Esophagus squamous epithelium (tissue), 4 donors: ENCODE results near the gene ZNF624.

ENCODE experiments used
- POLR2A ChIP-seq, 4 donors: fragments of 450-650 bp; IDR thresholded peaks; one replicate each; pipeline ENCODE4 v1.6.1; 2017; ENCODE audit warnings: antibody characterized with exemption in 4 of 4, mild to moderate bottlenecking in 4 of 4, moderate library complexity in 3 of 4
- TF ChIP-seq, protein P1 (sequence below), 6 experiments: fragments of 450-650 bp in 4 of 6; fragments of 200-600 bp in 2 of 6; sonication (generic) in 2 of 6; IDR thresholded peaks; one replicate each; pipeline ENCODE4 v1.5.1; 2016 to 2019; ENCODE audit warnings: antibody characterized with exemption in 6 of 6, mild to moderate bottlenecking in 4 of 6, moderate library complexity in 4 of 6

DNA sequence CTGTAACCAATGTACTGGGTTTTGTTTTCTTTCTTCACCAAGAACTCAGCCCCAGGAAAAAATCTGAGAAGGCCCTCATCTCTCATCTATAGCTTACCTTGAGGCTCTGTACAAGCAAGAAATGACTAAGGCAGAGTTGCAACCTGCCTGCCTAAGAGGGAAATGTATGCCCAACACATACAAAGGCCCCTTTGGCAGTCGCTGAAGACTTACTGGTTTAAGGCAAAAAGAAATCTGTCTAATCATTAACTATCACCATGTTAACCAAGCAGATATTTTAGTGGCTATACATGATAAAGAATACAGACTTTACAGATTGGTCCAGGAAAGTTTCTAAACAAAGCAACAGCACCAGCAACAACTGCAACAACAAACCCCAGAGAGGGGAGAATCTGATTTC, 14.2 kb downstream of the ZNF624 start:
- TF ChIP-seq, protein P1, sequence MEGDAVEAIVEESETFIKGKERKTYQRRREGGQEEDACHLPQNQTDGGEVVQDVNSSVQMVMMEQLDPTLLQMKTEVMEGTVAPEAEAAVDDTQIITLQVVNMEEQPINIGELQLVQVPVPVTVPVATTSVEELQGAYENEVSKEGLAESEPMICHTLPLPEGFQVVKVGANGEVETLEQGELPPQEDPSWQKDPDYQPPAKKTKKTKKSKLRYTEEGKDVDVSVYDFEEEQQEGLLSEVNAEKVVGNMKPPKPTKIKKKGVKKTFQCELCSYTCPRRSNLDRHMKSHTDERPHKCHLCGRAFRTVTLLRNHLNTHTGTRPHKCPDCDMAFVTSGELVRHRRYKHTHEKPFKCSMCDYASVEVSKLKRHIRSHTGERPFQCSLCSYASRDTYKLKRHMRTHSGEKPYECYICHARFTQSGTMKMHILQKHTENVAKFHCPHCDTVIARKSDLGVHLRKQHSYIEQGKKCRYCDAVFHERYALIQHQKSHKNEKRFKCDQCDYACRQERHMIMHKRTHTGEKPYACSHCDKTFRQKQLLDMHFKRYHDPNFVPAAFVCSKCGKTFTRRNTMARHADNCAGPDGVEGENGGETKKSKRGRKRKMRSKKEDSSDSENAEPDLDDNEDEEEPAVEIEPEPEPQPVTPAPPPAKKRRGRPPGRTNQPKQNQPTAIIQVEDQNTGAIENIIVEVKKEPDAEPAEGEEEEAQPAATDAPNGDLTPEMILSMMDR (IDR thresholded peaks at IDR 0.05), result no peak
- TF ChIP-seq POLR2A (IDR thresholded peaks at IDR 0.05), result no peak
